Stimulated activated naive CD8-positive, alpha-beta T cell treated with anti-CD3 and anti-CD28 coated beads, Interleukin-15, Interleukin-2, amounts not matched to agents 100 U/mL and 50 U/mL, for 24 hours (primary cell): ENCODE results near the gene CHST1.

Experiments
- ATAC-seq: fragments of 150-1000 bp; cut with Tn5 transposase; one replicate; pipeline ENCODE4 v1.10.0; 2021
- DNase-seq: peaks from one replicate; pipeline ENCODE4 v3.0.0; 2021

Gene CHST1

GRCh38 chr11:45606514-45607281 is 58.7 kb downstream of the CHST1 start:
- no peak for DNase-seq

GRCh38 chr11:45605051-45605450 is 60.4 kb downstream of the CHST1 start:
- DNase-seq, result no peak
- ATAC-seq, result no peak

More at GRCh38 chr11:45606514-45607281, 58.7 kb downstream of the CHST1 start:
- no peak for ATAC-seq

- ATAC-seq (no peak), DNase-seq (no peak)
These were observed 61.3 kb downstream of the CHST1 start for GRCh38 chr11:45603946-45604682.

DNA sequence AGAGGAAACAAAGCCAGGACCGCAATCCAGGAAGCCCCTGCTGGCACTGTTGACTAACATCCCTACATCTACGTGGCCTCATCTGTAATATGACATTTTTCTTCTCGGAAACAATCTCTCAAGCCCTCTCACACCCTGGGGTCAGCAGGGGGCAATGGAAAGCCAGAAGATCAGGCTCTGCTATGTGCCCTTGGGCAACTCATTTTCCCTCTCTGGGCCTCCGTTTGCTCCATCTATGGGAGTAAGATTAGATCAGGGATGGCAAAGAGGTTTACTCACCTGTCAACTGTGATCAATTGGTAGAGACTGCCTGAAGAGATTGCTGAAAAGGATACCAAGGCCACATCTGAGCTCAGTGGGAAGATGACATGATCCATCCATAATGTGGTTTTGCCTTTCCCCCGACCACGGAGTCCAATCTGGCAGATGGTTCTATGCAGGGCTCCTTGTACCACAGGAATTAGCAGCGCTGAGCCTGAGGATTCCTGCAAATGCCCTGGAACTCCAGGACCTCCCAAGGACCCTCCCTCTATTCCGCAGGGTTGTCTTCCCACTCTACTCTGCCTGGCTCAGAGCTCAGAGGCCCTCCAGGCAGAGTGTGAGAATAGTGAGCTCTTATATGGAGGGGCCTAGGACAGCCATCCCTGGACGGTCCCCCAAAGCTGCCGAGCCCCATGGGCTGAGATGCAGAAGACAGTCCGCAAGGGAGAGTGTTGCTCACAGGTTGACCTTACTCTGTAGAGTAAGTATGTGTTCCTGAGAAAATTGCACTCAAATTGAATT is 66.1 kb downstream of the CHST1 start:
- ATAC-seq (no peak), DNase-seq (no peak)
